Endothelial cell of umbilical vein (primary cell): ENCODE data around the gene SNUPN. TPM values are rescaled to one million over a fixed set of nuclear protein-coding genes. Genes with fewer than 3 reads are reported as not detected.

Experiments used
- BruUV-seq: library from RNA; stranded (reverse); fragments of 400-500 nt; replicated peaks from 2 replicates; lab custom pipeline; 2021; lab: Mats Ljungman, UMichigan
- CTCF ChIA-PET: fragments of 300-600, 350-600 bp; sonication (Branson Sonifier 250); formaldehyde crosslinking; loops from one replicate; lab custom pipeline; 2021; ENCODE audit warnings: antibody characterized with exemption, inconsistent platforms; lab: Charles Lee
- POLR2A ChIA-PET: fragments of 300-600, 350-600 bp; sonication (Branson Sonifier 250); formaldehyde crosslinking; loops from one replicate; lab custom pipeline; 2021; ENCODE audit warnings: antibody characterized with exemption, inconsistent platforms; lab: Charles Lee
- DNase-seq: peaks from one replicate; pipeline ENCODE4 v3.0.0-alpha.2; 2011; ENCODE audit warnings: low read depth, low spot score
- FAIRE-seq: peaks from 2 replicates; lab custom pipeline; 2011; peaks lifted over from hg19 to GRCh38; lab: Jason Lieb, UNC
- H2AFZ ChIP-seq: 2 replicates; pipeline ENCODE4 v1.6.0; 2012; ENCODE audit warnings: low read depth, low read length, control low read depth, inconsistent platforms
- H3K27ac ChIP-seq: 2 replicates; pipeline ENCODE4 v1.5.1; 2011; ENCODE audit warnings: low read depth, mild to moderate bottlenecking, control low read depth, low read length, moderate library complexity; ENCODE audit not compliant: insufficient read depth
- H3K27me3 ChIP-seq, 2 experiments: 2 replicates each; pipeline versions ENCODE4 v1.6.0 to v1.6.1; 2011; ENCODE audit warnings: low read length in 2 of 2, mixed read lengths in 1 of 2; ENCODE audit not compliant: control insufficient read depth in 2 of 2, insufficient read depth in 2 of 2
- H3K36me3 ChIP-seq, 2 experiments: 2 replicates in 1 of 2; 3 replicates in 1 of 2; pipeline ENCODE4 v1.5.1; 2011; ENCODE audit warnings: low read length in 2 of 2, mild to moderate bottlenecking in 1 of 2, moderate library complexity in 1 of 2; ENCODE audit not compliant: control insufficient read depth in 2 of 2, insufficient read depth in 2 of 2; ENCODE audit errors: extremely low read depth in 1 of 2
- H3K4me1 ChIP-seq: 3 replicates; pipeline ENCODE4 v1.5.1; 2011; ENCODE audit warnings: mild to moderate bottlenecking, low read length; ENCODE audit not compliant: control insufficient read depth, insufficient read depth; ENCODE audit errors: extremely low read depth
- H3K4me2 ChIP-seq: 2 replicates; pipeline ENCODE4 v1.6.1; 2011; ENCODE audit warnings: low read length, control low read depth, mixed read lengths; ENCODE audit not compliant: insufficient read depth
- H3K4me3 ChIP-seq, 3 experiments: fragments of 200-600 bp in 1 of 3; sonication (generic), shearing (Covaris generic) in 1 of 3; replicated peaks in 1 of 3; 2 replicates each; pipeline ENCODE4 v1.5.1; 2011 to 2016; ENCODE audit warnings: control low read depth in 3 of 3, low read length in 3 of 3, mild to moderate bottlenecking in 2 of 3, inconsistent platforms in 1 of 3, low read depth in 1 of 3, moderate library complexity in 1 of 3; ENCODE audit not compliant: insufficient read depth in 1 of 3
- H3K79me2 ChIP-seq: 2 replicates; pipeline ENCODE4 v1.6.0; 2012; ENCODE audit warnings: low read length, inconsistent platforms; ENCODE audit not compliant: control insufficient read depth, insufficient read depth
- H3K9ac ChIP-seq: replicated peaks from 2 replicates; pipeline ENCODE3; 2011; ENCODE audit warnings: low read length, control low read depth; ENCODE audit not compliant: insufficient read depth; ENCODE audit errors: extremely low read depth
- H3K9me1 ChIP-seq: replicated peaks from 3 replicates; pipeline ENCODE4 v1.6.0; 2011; ENCODE audit warnings: mild to moderate bottlenecking, low read length; ENCODE audit not compliant: control insufficient read depth, insufficient read depth; ENCODE audit errors: extremely low read depth
- H3K9me3 ChIP-seq: replicated peaks from 2 replicates; pipeline ENCODE4 v1.5.1; 2012; ENCODE audit warnings: low read length, inconsistent platforms; ENCODE audit not compliant: control insufficient read depth, insufficient read depth
- H4K20me1 ChIP-seq: replicated peaks from 2 replicates; pipeline ENCODE3; 2011; ENCODE audit warnings: mild to moderate bottlenecking, low read length; ENCODE audit not compliant: control insufficient read depth, insufficient read depth; ENCODE audit errors: extremely low read depth
- CTCF ChIP-seq, 2 donors: IDR thresholded peaks; 1 replicate in 1 of 2; 2 replicates in 1 of 2; pipeline ENCODE4 v1.5.1; 2011; ENCODE audit warnings: low read length in 2 of 2, mild to moderate bottlenecking in 2 of 2, moderate library complexity in 2 of 2, control low read depth in 1 of 2, inconsistent platforms in 1 of 2, low read depth in 1 of 2; ENCODE audit not compliant: insufficient read depth in 1 of 2; ENCODE audit errors: extremely low read depth in 1 of 2
- FOS ChIP-seq: IDR thresholded peaks from 2 replicates; pipeline ENCODE4 v1.6.1; 2011; ENCODE audit warnings: mild to moderate bottlenecking, low read length, moderate library complexity, borderline replicate concordance; ENCODE audit not compliant: insufficient read depth
- GATA2 ChIP-seq: IDR thresholded peaks from 2 replicates; pipeline ENCODE4 v1.7.0; 2011; ENCODE audit warnings: low read depth, mild to moderate bottlenecking, moderate library complexity, mixed read lengths, low read length; ENCODE audit not compliant: insufficient read length, insufficient read depth
- JUN ChIP-seq: IDR thresholded peaks from 2 replicates; pipeline ENCODE4 v1.6.1; 2011; ENCODE audit warnings: borderline replicate concordance, low read depth; ENCODE audit not compliant: insufficient read length, insufficient read depth
- MAX ChIP-seq: IDR thresholded peaks from 2 replicates; pipeline ENCODE4 v1.6.1; 2011; ENCODE audit not compliant: insufficient read depth, insufficient read length
- MYC ChIP-seq: IDR thresholded peaks from one replicate; pipeline ENCODE4 v1.6.1; 2011; ENCODE audit warnings: mild to moderate bottlenecking, low read depth, low read length
- POLR2A ChIP-seq: IDR thresholded peaks from 2 replicates; pipeline ENCODE4 v1.6.1; 2012; ENCODE audit warnings: low read depth, mild to moderate bottlenecking, control low read depth, low read length
- POLR2AphosphoS5 ChIP-seq: IDR thresholded peaks from 2 replicates; pipeline ENCODE4 v1.6.1; 2012; ENCODE audit warnings: low read depth, mild to moderate bottlenecking, control low read depth, low read length, moderate library complexity; ENCODE audit not compliant: insufficient read depth
- dilution Hi-C: fragments of 300-500 bp; cut with MboI; formaldehyde crosslinking; loops from one replicate; pipeline ENCODE4 v1.15.0; 2019; ENCODE audit warnings: low sequenced_read_pairs; ENCODE audit not compliant: extremely low pct_ligation_motif_present
- intact Hi-C: fragments of 100-400 bp; cut with micrococcal nuclease; formaldehyde crosslinking; loops from one replicate; pipeline ENCODE4 v1.10.0; 2022
- polyA plus RNA-seq, 4 experiments: library from polyadenylated mRNA; depleted of rRNA in 3 of 4; stranded (reverse) in 3 of 4; unstranded in 1 of 4; fragments of >200 nt; gene quantifications; 2 replicates each; pipeline versions ENCODE4 v1.2.1 to v1.2.3, GENCODE V29; 2011 to 2012; ENCODE audit warnings: missing spikeins in 1 of 4
- total RNA-seq: library from RNA; stranded (reverse); gene quantifications from 2 replicates; pipeline ENCODE4 v1.2.3, GENCODE V29; 2021

The SNUPN gene
- total and polyA plus RNA-seq, 2 donors (not counting 3 experiments of a cell fraction or from before 2014, with no cell fraction given): 13.2 to 25.1 TPM

DNA sequence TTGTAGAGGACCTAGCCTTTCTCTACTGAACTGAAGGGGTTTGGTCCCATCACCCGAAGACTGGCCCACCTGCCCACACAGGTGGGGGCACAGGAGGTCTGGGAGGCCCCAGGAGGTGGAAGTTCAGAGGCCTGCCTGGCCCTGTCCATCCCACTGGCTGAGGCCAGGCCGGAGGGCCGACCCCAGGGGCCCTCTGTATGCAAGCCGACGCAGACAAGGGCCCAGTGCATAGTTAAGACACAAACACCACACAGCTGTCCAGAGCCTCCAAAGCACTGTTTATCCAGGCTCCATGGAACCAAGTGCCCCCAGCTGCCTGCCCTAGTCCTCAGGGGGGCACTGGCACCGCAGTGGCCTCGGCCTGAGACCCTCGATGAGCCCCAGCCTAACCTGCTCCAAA, 48.8 kb upstream of the SNUPN start:
- FAIRE-seq (no peak), DNase-seq (no peak)
- no peak overlapping the region for H3K27ac ChIP-seq
- no peak overlapping the region for H3K4me3 ChIP-seq
- intact Hi-C loops: no loop called here
- no peak overlapping the region for H3K9ac ChIP-seq
- ChIA-PET CTCF (interaction anchor here (0.6 to 1.1 kb wide), 2 partner anchors 10 to 12 kb away, joined by 3 read pairs; no protein-coding TSS in a partner anchor), POLR2A (no interaction called here)
- H3K9me1 ChIP-seq: no peaks in the 10 kb centered on the region
- H3K79me2 ChIP-seq: no peaks in the 10 kb centered on the region
- peaks cover 0 to 5% of the 10 kb centered on the region in 2 experiments for H3K27me3 ChIP-seq
- no peak for TF ChIP-seq POLR2A
- TF ChIP-seq GATA2: no peak
- TF ChIP-seq POLR2AphosphoS5: no peak
- TF ChIP-seq CTCF (IDR thresholded peaks at IDR 0.05; ENCODE audit: extremely low read depth in 1 of 2, insufficient read depth in 1 of 2, low read depth in 1 of 2, low read length in 2 of 2): no peak
- TF ChIP-seq MAX: no peak
- TF ChIP-seq FOS: no peak
- TF ChIP-seq MYC: no peak
- TF ChIP-seq JUN: no peak
- no peak overlapping the region for H3K4me2 ChIP-seq
- no peaks in the 10 kb centered on the region for H4K20me1 ChIP-seq
- dilution Hi-C loops: no loop called here
- H3K4me1 ChIP-seq: no peaks in the 10 kb centered on the region
- no TSS peak for BruUV-seq
- no peak overlapping the region for H2AFZ ChIP-seq
- no peaks in the 10 kb centered on the region for H3K9me3 ChIP-seq
- no peaks in the 10 kb centered on the region for H3K36me3 ChIP-seq
